Lower lobe of right lung (tissue), 2 donors: Measurements from ENCODE around the gene PLA2G4B. TPM values are rescaled to one million over a fixed set of nuclear protein-coding genes. Genes with fewer than 3 reads are reported as not detected.

ENCODE experiments used
- ATAC-seq, 2 donors: fragments of 200-7000 bp; cut with Tn5 transposase; one replicate each; pipeline ENCODE4 v1.9.1; 2020 to 2022; ENCODE audit warnings: mild to moderate bottlenecking in 2 of 2, moderate library complexity in 2 of 2
- DNase-seq: peaks from one replicate; pipeline ENCODE4 v3.0.0-alpha.2; 2020
- H3K27ac ChIP-seq: fragments of 200-600 bp; one replicate; pipeline ENCODE4 v1.8.0; 2022
- H3K27me3 ChIP-seq: fragments of 200-600 bp; one replicate; pipeline ENCODE4 v1.8.0; 2022; ENCODE audit warnings: low read depth
- H3K36me3 ChIP-seq: fragments of 200-600 bp; one replicate; pipeline ENCODE4 v1.8.0; 2022; ENCODE audit warnings: mild to moderate bottlenecking
- H3K4me1 ChIP-seq: fragments of 200-600 bp; one replicate; pipeline ENCODE4 v1.8.0; 2022
- H3K4me3 ChIP-seq: fragments of 200-600 bp; one replicate; pipeline ENCODE4 v1.8.0; 2022; ENCODE audit warnings: mild to moderate bottlenecking
- H3K9me3 ChIP-seq: fragments of 200-600 bp; one replicate; pipeline ENCODE4 v1.8.0; 2022
- CTCF ChIP-seq: fragments of 200-600 bp; IDR thresholded peaks from one replicate; pipeline ENCODE4 v1.8.0; 2022; ENCODE audit warnings: antibody characterized with exemption, mild to moderate bottlenecking
- intact Hi-C: fragments of 100-400 bp; cut with DNase I; formaldehyde crosslinking; loops from one replicate; pipeline ENCODE4 v1.11.0; 2022
- total RNA-seq: library from RNA; stranded (reverse); fragmentation: NEBNext Ultra II Directional; extraction: Animal tissue kit (Norgen Biotek cat#: 25700); gene quantifications from one replicate; pipeline ENCODE4 v1.2.1, GENCODE V29; 2021
- donor health status: DM: no; HTN: yes; CAD: no; lungs with severe emphysema.

PLA2G4B gene
- total RNA-seq, 1 donor from 2014 or later: 13.8 TPM

GRCh38 chr15:41869770-41870688, 31.4 kb downstream of the PLA2G4B start:
- Histone ChIP-seq H3K4me3 (no peak overlapping the region), H3K4me1 (no peaks in the 10 kb centered on the region), H3K36me3 (no peaks in the 10 kb centered on the region), H3K27ac (no peak overlapping the region), H3K27me3 (no peaks in the 10 kb centered on the region), H3K9me3 (no peaks in the 10 kb centered on the region)
- TF ChIP-seq CTCF: no peak
- no peak for DNase-seq
- no peak for ATAC-seq
- intact Hi-C loops: no loop called here

- Histone ChIP-seq H3K36me3 (no peaks in the 10 kb centered on the region), H3K4me1 (no peaks in the 10 kb centered on the region), H3K9me3 (no peaks in the 10 kb centered on the region), H3K27ac (no peak overlapping the region), H3K4me3 (no peak overlapping the region), H3K27me3 (no peaks in the 10 kb centered on the region)
- no peak for DNase-seq
- no peak for ATAC-seq
- TF ChIP-seq CTCF: no peak
- intact Hi-C loops: no loop called here
Measured at GRCh38 chr15:41870689-41871081, 32.0 kb downstream of the PLA2G4B start.

- Histone ChIP-seq H3K27ac (no peak overlapping the region), H3K27me3 (no peaks in the 10 kb centered on the region), H3K4me1 (no peaks in the 10 kb centered on the region), H3K36me3 (no peaks in the 10 kb centered on the region), H3K9me3 (no peaks in the 10 kb centered on the region), H3K4me3 (no peak overlapping the region)
- intact Hi-C loops: no loop called here
- no peak for TF ChIP-seq CTCF
- ATAC-seq (no peak), DNase-seq (no peak)
Measured at GRCh38 chr15:41871175-41871905, 32.7 kb downstream of the PLA2G4B start.

GRCh38 chr15:41872166-41872747, 33.6 kb downstream of the PLA2G4B start:
- H3K4me1 ChIP-seq: no peaks in the 10 kb centered on the region
- no peak overlapping the region for H3K4me3 ChIP-seq
- H3K27me3 ChIP-seq: no peaks in the 10 kb centered on the region
- no peaks in the 10 kb centered on the region for H3K9me3 ChIP-seq
- intact Hi-C loops: no loop called here
- TF ChIP-seq CTCF: no peak
- no peak overlapping the region for H3K27ac ChIP-seq
- H3K36me3 ChIP-seq: no peaks in the 10 kb centered on the region
- ATAC-seq (no peak), DNase-seq (no peak)

- H3K27me3 ChIP-seq: no peaks in the 10 kb centered on the region
- ATAC-seq (no peak), DNase-seq (no peak)
- no peak for TF ChIP-seq CTCF
- H3K36me3 ChIP-seq: no peaks in the 10 kb centered on the region
- no peak overlapping the region for H3K27ac ChIP-seq
- no peaks in the 10 kb centered on the region for H3K4me1 ChIP-seq
- H3K9me3 ChIP-seq: no peaks in the 10 kb centered on the region
- H3K4me3 ChIP-seq: no peak overlapping the region
- intact Hi-C loops: no loop called here
Measured at GRCh38 chr15:41873711-41874110, 35.1 kb downstream of the PLA2G4B start.
